Measurements from ENCODE around the gene BOLA3.
"Not testable (repeated sequence)": the region's sequence is repeated elsewhere in the genome, so short reads cannot be mapped to it uniquely, and the experiment has no call there.

Gene BOLA3

DNA sequence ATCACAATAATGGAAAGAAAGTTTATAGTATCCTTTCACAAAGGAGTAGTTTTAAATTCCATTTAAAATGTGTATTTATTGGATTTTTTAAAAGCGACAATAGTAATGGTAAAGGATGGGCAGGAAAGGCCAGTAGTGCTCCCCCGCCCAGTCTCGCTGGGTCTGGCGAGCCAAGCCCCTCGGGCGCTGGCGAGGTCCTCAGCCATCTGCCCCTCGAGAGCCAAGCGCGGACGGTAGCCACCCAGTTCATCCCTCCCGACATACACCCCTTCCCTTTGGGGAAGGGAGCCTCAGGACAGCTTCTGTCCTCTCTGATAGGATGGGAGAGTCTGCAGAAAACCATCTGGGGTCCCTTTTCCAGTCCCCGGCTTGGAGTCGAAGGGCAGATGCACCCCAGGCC, 45.2 kb downstream of the BOLA3 start:
- DNase-seq (ENCODE audit: low read depth in 2 of 2): no peak

- no peak for DNase-seq (ENCODE audit: low read depth in 2 of 2)
Measured at GRCh38 chr2:74101574-74102300, 46.0 kb downstream of the BOLA3 start.

DNA sequence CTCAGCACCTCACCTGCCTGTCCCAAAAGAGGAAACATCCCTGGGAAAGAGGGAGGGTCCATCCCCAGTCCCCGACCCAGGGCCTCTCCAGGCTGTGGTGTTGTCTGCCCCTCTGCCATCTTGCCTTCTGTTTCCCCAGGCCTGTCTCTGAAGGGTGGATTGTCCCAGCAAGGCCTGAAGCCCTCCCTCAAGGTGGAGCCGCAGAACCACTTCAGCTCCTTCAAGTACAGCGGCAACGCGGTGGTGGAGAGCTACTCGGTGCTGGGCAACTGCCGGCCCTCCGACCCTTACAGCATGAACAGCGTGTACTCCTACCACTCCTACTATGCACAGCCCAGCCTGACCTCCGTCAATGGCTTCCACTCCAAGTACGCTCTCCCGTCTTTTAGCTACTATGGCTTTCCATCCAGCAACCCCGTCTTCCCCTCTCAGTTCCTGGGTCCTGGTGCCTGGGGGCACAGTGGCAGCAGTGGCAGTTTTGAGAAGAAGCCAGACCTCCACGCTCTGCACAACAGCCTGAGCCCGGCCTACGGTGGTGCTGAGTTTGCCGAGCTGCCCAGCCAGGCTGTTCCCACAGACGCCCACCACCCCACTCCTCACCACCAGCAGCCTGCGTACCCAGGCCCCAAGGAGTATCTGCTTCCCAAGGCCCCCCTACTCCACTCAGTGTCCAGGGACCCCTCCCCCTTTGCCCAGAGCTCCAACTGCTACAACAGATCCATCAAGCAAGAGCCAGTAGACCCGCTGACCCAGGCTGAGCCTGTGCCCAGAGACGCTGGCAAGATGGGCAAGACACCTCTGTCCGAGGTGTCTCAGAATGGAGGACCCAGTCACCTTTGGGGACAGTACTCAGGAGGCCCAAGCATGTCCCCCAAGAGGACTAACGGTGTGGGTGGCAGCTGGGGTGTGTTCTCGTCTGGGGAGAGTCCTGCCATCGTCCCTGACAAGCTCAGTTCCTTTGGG, 47.2 kb downstream of the BOLA3 start:
- no peak for DNase-seq (ENCODE audit: low read depth in 2 of 2)

DNA sequence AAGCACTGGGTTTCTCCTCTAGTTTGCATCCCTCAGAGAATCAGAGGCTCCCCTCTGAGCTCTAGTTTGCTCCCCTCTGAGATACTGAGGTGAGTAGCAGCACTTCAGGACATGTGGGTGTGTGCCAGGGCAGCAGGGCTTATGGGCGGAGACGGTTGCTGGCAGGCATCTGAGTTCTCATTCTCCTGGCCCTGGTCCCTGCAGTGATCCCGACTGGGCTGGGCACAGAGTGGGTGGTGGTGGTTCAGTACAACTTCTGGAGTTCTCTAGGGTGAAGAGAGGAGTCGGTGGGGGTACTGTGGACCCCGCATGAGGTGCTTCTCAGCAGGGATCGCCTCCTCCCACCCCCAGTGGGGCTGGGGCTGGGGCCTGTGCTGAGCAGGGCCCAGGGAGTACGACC, 47.9 kb downstream of the BOLA3 start:
- DNase-seq (ENCODE audit: low read depth in 2 of 2): no peak

GRCh38 chr2:74099271-74099670, 48.4 kb downstream of the BOLA3 start:
- DNase-seq (ENCODE audit: low read depth in 2 of 2): no peak

DNA sequence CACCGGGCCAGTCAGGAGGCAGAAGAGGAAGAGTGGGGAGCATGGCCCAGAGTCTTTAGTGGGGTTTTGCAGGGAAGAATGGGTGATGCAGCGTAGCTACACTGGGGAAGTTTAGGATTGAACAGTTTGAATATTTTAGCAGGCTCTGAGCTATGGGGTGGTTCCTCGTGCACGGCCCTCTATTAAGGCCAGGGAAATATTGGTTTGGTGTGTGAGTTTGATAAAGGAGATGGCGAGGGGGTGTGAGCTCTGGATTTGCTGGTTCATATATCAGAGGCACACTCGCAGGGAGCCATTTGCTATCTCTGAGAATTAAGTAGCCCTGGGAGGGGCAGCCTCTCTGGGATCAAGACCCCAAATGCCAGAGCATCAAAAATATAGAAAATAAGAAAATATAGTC, 50.1 kb downstream of the BOLA3 start:
- no peak for DNase-seq (ENCODE audit: low read depth in 2 of 2)

DNA sequence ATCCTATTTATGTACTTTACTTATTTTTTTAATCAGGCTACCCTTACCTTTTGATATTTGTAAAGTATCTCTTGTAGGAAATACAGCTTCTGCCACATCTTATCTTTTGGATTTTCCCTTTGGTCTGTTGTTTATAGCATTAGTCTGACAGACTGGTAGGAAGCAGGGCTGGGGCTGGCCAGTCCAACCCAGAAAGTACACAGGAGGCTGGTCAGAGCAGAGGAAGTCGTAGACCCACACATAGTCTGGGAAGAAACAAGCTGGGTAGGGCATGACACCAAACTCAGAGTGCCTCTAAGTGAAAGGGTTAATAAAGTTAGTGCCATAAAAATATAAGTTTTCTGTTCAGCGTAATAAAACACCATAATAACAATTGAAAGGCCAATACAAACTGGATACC, 51.7 kb downstream of the BOLA3 start:
- no peak for DNase-seq (ENCODE audit: low read depth in 2 of 2)

- DNase-seq (ENCODE audit: low read depth in 2 of 2): no peak
Measured at GRCh38 chr2:74095632-74096031, 52.1 kb downstream of the BOLA3 start.

DNA sequence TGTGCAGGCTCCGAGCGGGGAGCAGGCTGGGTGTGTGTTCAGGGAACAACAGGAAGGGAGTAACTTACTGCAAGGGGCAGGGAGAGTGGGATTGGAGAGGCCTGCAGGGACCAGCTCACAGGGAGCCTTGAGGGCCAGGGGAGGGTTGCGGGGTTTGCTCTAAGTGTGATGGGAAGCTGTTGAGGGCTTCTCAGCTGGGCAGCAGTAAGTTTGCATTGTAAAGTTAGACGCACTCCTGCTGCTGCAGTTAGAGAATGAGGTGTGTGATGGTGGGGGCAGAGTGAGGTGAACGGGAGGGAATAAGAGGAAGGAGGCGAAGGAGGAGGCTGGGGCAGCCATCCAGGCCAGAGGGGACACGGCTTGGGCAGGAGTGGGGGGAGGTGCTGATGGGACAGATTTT, 53.4 kb downstream of the BOLA3 start:
- DNase-seq (ENCODE audit: low read depth in 2 of 2): no peak

DNA sequence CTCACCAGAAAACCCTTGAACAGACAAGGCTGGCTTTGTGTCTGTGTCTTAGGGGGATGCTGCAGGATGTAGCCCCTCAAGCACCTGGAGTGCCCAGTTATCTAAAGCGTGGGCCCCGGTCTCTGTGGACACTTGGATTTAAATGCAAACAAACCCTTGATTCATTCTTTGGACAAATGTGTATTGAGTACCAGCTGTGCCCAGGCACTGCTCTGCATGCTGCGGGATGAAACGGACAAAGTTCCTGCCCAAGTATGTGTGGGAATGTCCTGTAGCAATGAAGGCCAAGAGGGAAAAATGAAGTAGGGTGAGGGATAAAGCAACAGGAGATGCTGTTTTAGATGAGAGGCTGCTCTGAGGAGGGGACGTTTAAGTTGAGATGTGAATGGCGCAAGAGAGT, 53.9 kb downstream of the BOLA3 start:
- DNase-seq (ENCODE audit: low read depth in 2 of 2): no peak

DNA sequence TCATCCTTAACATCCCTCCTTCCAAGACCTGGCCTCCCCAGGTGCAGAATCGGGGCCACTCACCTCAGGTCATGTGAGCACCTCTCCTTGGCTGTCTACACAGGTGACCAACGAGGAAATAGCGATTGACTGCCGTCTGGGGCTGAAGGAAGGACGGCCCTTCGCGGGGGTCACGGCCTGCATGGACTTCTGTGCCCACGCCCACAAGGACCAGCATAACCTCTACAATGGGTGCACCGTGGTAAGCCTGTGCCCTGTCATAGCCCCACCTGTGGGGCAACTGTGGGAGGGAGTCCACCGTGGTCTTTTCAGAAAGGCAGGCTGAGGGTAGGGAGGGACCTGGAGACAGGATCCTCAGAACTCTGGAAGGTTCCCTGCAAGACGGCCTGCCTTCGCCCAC, 54.3 kb downstream of the BOLA3 start:
- no peak for DNase-seq (ENCODE audit: low read depth in 2 of 2)

DNA sequence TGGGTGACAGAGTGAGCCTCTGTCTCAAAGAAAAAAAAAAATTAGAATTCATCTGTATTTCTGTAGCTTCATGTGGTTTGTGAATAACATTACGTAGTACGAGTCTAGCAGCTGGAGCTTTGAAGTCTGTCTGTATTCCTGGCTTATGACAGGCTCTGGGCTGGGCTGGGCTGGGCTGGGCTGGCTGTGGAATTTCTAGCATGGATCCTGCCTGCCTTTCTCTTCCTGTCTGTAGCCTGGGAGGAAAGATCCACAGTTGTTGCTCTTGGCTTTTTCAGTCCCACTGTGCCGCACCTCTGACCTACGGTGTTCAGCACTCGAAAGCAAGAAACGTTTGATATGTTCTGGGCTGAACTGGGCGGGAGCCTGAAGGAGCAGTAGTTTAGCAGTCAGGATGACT, 55.4 kb downstream of the BOLA3 start:
- no peak for DNase-seq (ENCODE audit: low read depth in 2 of 2)

DNA sequence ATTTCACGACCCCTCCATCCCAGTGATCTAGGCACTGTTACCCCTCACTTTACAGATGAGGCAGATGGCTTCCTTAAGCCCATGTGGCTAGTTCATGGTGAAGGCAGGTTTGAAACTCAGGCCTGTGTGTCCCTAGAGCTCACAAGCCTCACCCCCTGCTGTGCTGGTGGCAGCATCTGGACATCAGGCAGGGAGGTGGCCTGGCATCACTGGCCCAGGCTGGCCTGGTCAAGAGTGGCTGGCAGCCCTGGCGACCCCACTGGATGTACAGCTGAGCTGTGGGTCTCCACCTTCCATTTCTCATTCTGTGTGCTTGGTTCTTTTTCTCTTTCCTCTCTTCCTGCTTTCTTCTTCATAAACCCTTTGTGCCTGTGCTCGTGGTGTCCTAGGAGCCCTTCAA, 56.3 kb downstream of the BOLA3 start:
- no peak for DNase-seq (ENCODE audit: low read depth in 2 of 2)

GRCh38 chr2:74089816-74090745, 57.6 kb downstream of the BOLA3 start:
- DNase-seq (ENCODE audit: low read depth in 2 of 2): no peak

DNA sequence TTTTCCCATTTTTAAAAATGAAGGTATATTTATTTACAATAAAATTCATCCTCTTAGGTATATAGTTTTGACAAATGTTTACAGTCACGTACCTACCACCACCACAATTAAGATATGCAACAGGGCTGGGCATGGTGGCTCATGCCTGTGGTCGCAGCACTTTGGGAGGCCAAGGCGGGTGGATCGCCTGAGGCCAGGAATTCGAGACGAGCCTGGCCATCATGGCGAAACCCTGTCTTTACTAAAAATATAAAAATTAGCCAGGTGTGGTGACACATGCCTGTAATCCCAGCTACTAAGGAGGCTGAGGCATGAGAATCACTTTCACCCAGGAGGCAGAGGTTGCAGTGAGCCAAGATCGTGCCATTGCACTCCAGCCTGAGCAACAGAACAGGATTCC, 59.0 kb downstream of the BOLA3 start:
- DNase-seq (ENCODE audit: low read depth in 2 of 2): not testable (repeated sequence)

DNA sequence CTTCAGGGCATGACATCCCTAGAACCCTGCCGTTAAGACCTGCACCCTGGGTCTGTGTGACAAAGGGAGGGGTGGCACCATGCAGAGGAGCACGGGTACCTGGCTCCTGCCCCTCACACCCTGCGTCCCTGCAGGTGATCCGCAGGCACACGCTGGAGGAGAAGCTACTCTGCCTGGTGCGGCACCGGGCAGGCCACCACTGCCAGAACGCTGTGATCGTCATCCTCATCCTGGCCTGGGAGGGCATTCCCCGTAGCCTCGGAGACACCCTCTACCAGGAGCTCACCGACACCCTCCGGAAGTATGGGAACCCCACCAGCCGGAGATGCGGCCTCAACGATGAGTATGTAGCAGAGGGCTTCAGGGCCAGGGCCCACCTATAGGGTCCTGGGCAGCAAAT, 60.0 kb downstream of the BOLA3 start:
- no peak for DNase-seq (ENCODE audit: low read depth in 2 of 2)

GRCh38 chr2:74086021-74086420, 61.7 kb downstream of the BOLA3 start:
- no peak for DNase-seq (ENCODE audit: low read depth in 2 of 2)
